Esophagus muscularis mucosa (tissue), 3 donors: ENCODE results near the gene GRK5.

Experiments used
- CTCF ChIP-seq, 3 experiments: fragments of 200-600 bp in 2 of 3; fragments of 450-650 bp in 1 of 3; sonication (generic) in 2 of 3; IDR thresholded peaks; one replicate each; pipeline ENCODE4 v1.5.1; 2017 to 2019; ENCODE audit warnings: antibody characterized with exemption in 3 of 3, mild to moderate bottlenecking in 2 of 3, moderate library complexity in 1 of 3
- POLR2A ChIP-seq: fragments of 450-650 bp; IDR thresholded peaks from one replicate; pipeline ENCODE4 v1.6.1; 2017; ENCODE audit warnings: antibody characterized with exemption, moderate library complexity, mild to moderate bottlenecking, low read depth
- POLR2AphosphoS5 ChIP-seq, 2 donors: sonication (generic); formaldehyde crosslinking; IDR thresholded peaks; one replicate each; pipeline ENCODE4 v1.6.1; 2017; ENCODE audit warnings: antibody characterized with exemption in 2 of 2

- TF ChIP-seq CTCF (IDR thresholded peaks at IDR 0.05): no peak
- no peak for TF ChIP-seq POLR2AphosphoS5 (IDR thresholded peaks at IDR 0.05)
- TF ChIP-seq POLR2A: no peak
These were observed 222.4 kb downstream of the GRK5 start for GRCh38 chr10:119429771-119430170.
